Transverse colon (tissue), 4 donors: Measurements from ENCODE around the gene CDC42BPG. TPM values are rescaled to one million over a fixed set of nuclear protein-coding genes. Genes with fewer than 3 reads are reported as not detected.

Source experiments
- DNase-seq: peaks from one replicate; pipeline ENCODE4 v3.0.0-alpha.2; 2019
- H3K27ac ChIP-seq, 4 donors: fragments of 200-600 bp; sonication (generic); 2 replicates each; pipeline ENCODE4 v1.5.1; 2016 to 2018; ENCODE audit warnings: inconsistent platforms in 4 of 4
- H3K27me3 ChIP-seq: fragments of 200-600 bp; sonication (generic); 2 replicates; pipeline ENCODE4 v1.5.1; 2017; ENCODE audit warnings: inconsistent platforms
- H3K36me3 ChIP-seq, 4 donors: fragments of 200-600 bp; sonication (generic); 2 replicates each; pipeline ENCODE4 v1.5.1; 2017 to 2019; ENCODE audit warnings: inconsistent platforms in 4 of 4
- H3K4me1 ChIP-seq, 4 donors: fragments of 200-600 bp; sonication (generic); 2 replicates each; pipeline ENCODE4 v1.5.1; 2017 to 2020; ENCODE audit warnings: inconsistent platforms in 4 of 4
- H3K4me3 ChIP-seq, 4 donors: fragments of 200-600 bp; sonication (generic); 1 replicate in 1 of 4; 2 replicates in 3 of 4; pipeline versions ENCODE4 v1.5.1 to v1.6.1; 2017 to 2019; ENCODE audit warnings: inconsistent platforms in 4 of 4
- H3K9me3 ChIP-seq, 2 donors: fragments of 200-600 bp; sonication (generic); 2 replicates each; pipeline ENCODE4 v1.5.1; 2017 to 2019; ENCODE audit warnings: inconsistent platforms in 2 of 2
- EP300 ChIP-seq: sonication (generic); formaldehyde crosslinking; IDR thresholded peaks from one replicate; pipeline ENCODE4 v1.6.1; 2017; ENCODE audit warnings: antibody characterized with exemption, low read depth
- POLR2A ChIP-seq: fragments of 450-650 bp; IDR thresholded peaks from one replicate; pipeline ENCODE4 v1.6.1; 2016; ENCODE audit warnings: antibody characterized with exemption, mild to moderate bottlenecking, moderate library complexity
- POLR2AphosphoS5 ChIP-seq, 3 donors: sonication (generic); formaldehyde crosslinking; IDR thresholded peaks; one replicate each; pipeline ENCODE4 v1.6.1; 2016; ENCODE audit warnings: antibody characterized with exemption in 3 of 3
- WGBS, 2 donors: methylation state at CpG; one replicate each; pipeline ENCODE4 v1.1.5; 2018; ENCODE audit warnings: low coverage in 1 of 2; 5-methylcytosine and 5-hydroxymethylcytosine counted together
- in situ Hi-C, 4 donors: fragments of 200-750 bp; cut with MboI; loops; one replicate each; pipeline versions ENCODE4 v1.15.0 to v1.15.1; 2017; ENCODE audit warnings: low sequenced_read_pairs in 3 of 4, low pct_ligation_motif_present in 1 of 4, low pct_unique_long_range_greater_than_20kb in 1 of 4
- intact Hi-C: fragments of 100-400 bp; cut with DNase I; formaldehyde crosslinking; loops from one replicate; pipeline ENCODE4 v1.15.1; 2023; ENCODE audit warnings: low total_unique reads
- total RNA-seq, 4 donors: library from RNA; depleted of rRNA; stranded (reverse); fragments of >200 nt; gene quantifications; one replicate each; pipeline ENCODE4 v1.1.0, GENCODE V29; 2016
- TF ChIP-seq, protein P1 (sequence below), 5 experiments: fragments of 200-600 bp in 3 of 5; fragments of 450-650 bp in 2 of 5; sonication (generic) in 3 of 5; IDR thresholded peaks; 1 replicate in 2 of 5; 2 replicates in 3 of 5; pipeline ENCODE4 v1.5.1; 2016 to 2017; ENCODE audit warnings: antibody characterized with exemption in 5 of 5, inconsistent platforms in 3 of 5, mild to moderate bottlenecking in 2 of 5, moderate library complexity in 1 of 5

The CDC42BPG gene
- total RNA-seq, 4 donors from 2014 or later: 32.6 to 82.3 (median 46.9) TPM

DNA sequence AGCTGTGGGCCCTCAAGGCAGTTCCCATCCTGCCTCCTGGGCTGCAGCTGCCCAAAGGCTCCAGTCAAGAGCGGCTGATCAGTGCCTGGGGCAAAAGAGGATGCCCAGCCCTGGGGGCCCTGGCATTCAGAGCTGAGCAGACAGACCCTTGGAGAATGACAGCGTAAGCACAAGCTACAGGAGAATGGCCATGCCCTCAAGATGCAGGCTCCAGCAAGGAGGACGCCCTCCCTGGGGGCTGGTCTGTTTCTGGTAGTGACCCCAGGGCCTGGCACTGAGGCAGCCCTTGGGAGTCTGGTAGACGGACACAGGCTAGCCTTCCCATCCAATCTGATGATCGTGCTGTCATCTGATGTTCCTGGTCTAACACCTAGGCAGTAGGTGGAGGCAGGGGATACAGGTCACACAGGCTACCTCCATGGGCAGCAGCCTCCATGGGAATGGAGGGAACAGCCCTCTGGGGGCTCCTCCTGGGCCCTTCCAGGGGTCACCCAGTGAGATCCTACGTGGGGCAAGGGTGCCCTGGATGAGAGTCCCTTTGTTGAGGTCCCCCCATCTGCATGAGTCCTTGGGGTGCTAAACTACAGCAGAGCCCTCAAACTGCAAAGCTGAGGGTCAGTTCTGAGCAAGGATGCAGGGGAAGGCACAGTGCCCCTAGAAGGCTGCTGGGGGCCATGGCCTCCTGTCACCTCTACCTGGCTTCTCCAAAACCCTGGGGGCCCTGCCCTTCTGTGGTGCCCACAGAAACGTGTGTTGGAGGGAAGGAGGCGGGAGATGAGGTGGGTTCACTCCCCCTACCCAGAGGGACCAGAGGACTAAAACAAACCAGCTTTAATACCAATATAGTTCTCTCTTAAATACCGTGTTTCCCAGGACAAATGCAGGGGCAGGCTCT lies 55.9 kb downstream of the CDC42BPG start:
- Histone ChIP-seq H3K4me3 (no peak overlapping the region), H3K9me3 (no peaks in the 10 kb centered on the region), H3K36me3 (no peaks in the 10 kb centered on the region), H3K27ac (no peak overlapping the region), H3K4me1 (peaks cover 0 to 21% (median 3%) of the 10 kb centered on the region in 4 donors), H3K27me3 (no peaks in the 10 kb centered on the region)
- intact Hi-C loops: no loop called here
- in situ Hi-C loops: no loop called here
- DNase-seq: no peak
- WGBS, 2 donors: 88 to 100% methylated on average over 1 to 8 of the region's 9 CpGs
- no peak for TF ChIP-seq POLR2A
- no peak for TF ChIP-seq EP300

DNA sequence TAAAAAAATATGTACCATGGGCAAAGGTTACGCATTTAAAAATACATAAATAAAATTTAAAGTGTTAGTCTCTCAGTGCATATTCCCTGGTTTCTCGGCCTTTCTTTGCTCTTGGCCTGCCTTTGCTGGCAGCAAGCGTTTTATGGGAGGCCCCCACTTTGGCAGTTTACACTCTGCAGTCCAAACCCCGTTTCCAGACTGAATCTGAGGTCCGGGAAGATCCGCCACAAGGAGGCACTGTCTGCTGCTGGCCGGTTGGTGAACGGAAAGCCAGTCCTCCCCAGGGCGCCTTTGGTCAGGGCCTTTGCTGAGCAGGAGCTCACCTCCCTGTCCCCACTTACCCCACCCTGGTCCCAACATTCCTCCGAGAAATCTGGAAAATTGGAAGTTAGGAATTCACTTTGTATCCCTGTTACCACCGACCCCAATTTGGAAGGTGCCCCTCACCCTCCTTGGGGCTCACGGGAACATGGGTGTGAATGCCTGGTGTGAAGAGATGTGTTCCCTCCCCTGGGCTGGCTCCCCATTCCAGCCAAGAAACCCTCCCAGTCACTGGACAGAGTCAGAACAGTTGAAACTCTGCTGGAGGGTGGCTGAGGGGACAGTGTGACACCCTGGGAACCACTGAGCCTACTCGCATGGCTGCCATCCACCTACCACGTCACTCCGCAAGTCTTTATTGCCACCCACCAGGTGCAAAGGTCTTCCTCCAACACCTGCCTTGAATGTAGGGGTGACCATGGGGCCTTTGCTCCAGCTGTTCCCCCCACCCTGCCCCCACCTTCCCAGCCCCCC lies 56.7 kb downstream of the CDC42BPG start:
- Histone ChIP-seq H3K9me3 (no peaks in the 10 kb centered on the region), H3K4me1 (peaks cover 0 to 21% (median 3%) of the 10 kb centered on the region in 4 donors), H3K36me3 (no peaks in the 10 kb centered on the region), H3K27ac (peak overlapping the region in 1 of 4 donors; percentile 7), H3K27me3 (no peaks in the 10 kb centered on the region), H3K4me3 (no peak overlapping the region)
- in situ Hi-C loops: no loop called here
- TF ChIP-seq, protein P1, sequence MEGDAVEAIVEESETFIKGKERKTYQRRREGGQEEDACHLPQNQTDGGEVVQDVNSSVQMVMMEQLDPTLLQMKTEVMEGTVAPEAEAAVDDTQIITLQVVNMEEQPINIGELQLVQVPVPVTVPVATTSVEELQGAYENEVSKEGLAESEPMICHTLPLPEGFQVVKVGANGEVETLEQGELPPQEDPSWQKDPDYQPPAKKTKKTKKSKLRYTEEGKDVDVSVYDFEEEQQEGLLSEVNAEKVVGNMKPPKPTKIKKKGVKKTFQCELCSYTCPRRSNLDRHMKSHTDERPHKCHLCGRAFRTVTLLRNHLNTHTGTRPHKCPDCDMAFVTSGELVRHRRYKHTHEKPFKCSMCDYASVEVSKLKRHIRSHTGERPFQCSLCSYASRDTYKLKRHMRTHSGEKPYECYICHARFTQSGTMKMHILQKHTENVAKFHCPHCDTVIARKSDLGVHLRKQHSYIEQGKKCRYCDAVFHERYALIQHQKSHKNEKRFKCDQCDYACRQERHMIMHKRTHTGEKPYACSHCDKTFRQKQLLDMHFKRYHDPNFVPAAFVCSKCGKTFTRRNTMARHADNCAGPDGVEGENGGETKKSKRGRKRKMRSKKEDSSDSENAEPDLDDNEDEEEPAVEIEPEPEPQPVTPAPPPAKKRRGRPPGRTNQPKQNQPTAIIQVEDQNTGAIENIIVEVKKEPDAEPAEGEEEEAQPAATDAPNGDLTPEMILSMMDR (IDR thresholded peaks at IDR 0.05): peak; percentile 65 to 76 (median 73)
- no peak for TF ChIP-seq POLR2AphosphoS5 (IDR thresholded peaks at IDR 0.05)
- TF ChIP-seq POLR2A: no peak
- no peak for TF ChIP-seq EP300
- intact Hi-C loops: no loop called here
- peak; percentile 82 for DNase-seq
- 37 to 67% methylated on average over 2 to 15 of the region's 15 CpGs for whole genome bisulfite sequencing, 2 donors

DNA sequence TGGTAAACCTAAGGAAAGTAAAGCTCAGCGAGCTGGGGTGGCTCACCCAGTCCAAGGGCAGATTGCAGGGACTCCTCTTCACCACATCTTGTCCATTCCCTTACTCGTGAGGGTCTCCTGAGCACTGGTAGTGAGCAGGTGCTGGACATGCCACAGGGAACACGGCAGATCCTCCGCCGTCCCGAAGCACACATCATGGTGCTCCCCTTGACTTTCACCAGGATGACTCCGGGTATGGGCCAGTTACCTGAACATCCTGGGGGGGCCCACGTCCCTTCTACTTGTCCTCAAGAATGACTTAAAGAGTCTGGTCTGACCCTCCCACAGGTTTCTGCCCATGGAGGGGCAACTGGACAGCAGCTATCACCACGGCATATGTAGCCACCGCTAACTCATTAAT lies 58.1 kb downstream of the CDC42BPG start:
- 94% methylated on average over 10 of the region's 10 CpGs; no CpG with 5 or more reads in 1 of the 2 donors for WGBS, 2 donors
- in situ Hi-C loops: no loop called here
- intact Hi-C loops: no loop called here
- TF ChIP-seq EP300: no peak
- TF ChIP-seq, protein P1 (IDR thresholded peaks at IDR 0.05): no peak
- TF ChIP-seq POLR2A: no peak
- no peak for TF ChIP-seq POLR2AphosphoS5 (IDR thresholded peaks at IDR 0.05)
- H3K9me3 ChIP-seq: no peaks in the 10 kb centered on the region
- H3K27me3 ChIP-seq: no peaks in the 10 kb centered on the region
- H3K27ac ChIP-seq: no peak overlapping the region
- DNase-seq: no peak
- no peaks in the 10 kb centered on the region for H3K36me3 ChIP-seq
- H3K4me1 ChIP-seq: peaks cover 0 to 21% (median 3%) of the 10 kb centered on the region in 4 donors
- no peak overlapping the region for H3K4me3 ChIP-seq

DNA sequence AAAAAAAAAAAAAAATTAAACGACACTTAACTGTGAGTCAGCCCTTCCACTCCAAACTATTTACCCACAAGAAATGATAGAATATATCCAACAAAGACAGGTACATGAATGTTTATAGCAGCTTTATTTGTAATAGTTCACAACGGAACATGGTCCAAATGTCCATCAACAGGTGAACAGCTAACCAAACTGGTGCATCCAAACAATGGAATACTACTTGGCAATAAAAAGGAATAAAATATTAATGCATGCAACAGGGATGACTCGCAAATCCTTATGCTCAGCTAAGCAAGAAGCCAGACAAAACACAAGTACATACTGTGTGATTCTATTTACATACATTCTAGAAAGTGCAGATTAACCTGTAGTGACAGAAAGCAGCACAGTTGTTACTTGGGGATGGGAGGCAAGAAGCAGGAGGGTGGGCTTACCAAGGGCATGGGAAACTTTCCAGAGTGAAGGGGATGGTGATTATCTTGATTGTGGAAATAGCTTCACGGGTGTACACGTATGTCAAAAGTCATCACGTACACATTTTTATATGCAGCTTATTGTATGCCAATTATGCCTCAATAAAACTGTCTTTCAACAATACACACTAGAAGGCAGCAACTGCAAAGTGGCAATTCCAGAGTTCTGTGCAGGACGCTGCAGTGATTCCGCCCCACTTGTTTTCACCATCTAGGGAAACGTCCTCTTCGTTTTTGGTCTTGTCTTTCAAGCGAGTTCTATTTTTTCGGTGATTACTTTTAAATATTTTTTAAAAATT lies 59.5 kb downstream of the CDC42BPG start:
- TF ChIP-seq EP300: no peak
- no peak for TF ChIP-seq POLR2A
- TF ChIP-seq POLR2AphosphoS5 (IDR thresholded peaks at IDR 0.05): peak in 1 of 3 donors; percentile 6
- TF ChIP-seq, protein P1 (IDR thresholded peaks at IDR 0.05): no peak
- no peak for DNase-seq
- intact Hi-C loops (no loop called here), in situ Hi-C loops (no loop called here)
- no peaks in the 10 kb centered on the region for H3K27me3 ChIP-seq
- peaks cover 0 to 26% (median 3%) of the 10 kb centered on the region in 4 donors for H3K4me1 ChIP-seq
- no peaks in the 10 kb centered on the region for H3K9me3 ChIP-seq
- H3K4me3 ChIP-seq: no peak overlapping the region
- H3K27ac ChIP-seq: peak overlapping the region in 2 of 4 donors; percentile 3 to 25
- WGBS, 2 donors: 51 to 52% methylated on average over 10 to 12 of the region's 12 CpGs
- H3K36me3 ChIP-seq: no peaks in the 10 kb centered on the region
